ENCODE results near the gene ZXDC. TPM values are rescaled to one million over a fixed set of nuclear protein-coding genes. Genes with fewer than 3 reads are reported as not detected.

ZXDC gene
- total and polyA plus RNA-seq, 2 donors (not counting 1 experiment from before 2014, with no cell fraction given): 38.9 to 70.9 TPM

GRCh38 chr3:126446791-126447190 lies 28.9 kb downstream of the ZXDC start:
- no peaks in the 10 kb centered on the region for H3K27me3 ChIP-seq (replicated peaks in 1 of 4; ENCODE audit: control extremely low read depth in 1 of 4, control insufficient read depth in 3 of 4, insufficient read depth in 4 of 4, low read length in 3 of 4)
- WGBS (ENCODE audit: insufficient coverage): 100% methylated on average over 1 of the region's 2 CpGs
- peaks cover 0 to 41% of the 10 kb centered on the region in 2 experiments for H3K36me3 ChIP-seq (replicated peaks in 1 of 2; ENCODE audit: control extremely low read depth in 1 of 2, control insufficient read depth in 1 of 2, extremely low read depth in 1 of 2, insufficient read depth in 2 of 2, low read length in 1 of 2)
- H3K9me3 ChIP-seq (ENCODE audit: control extremely low read depth in 1 of 3, control insufficient read depth in 2 of 3, insufficient read depth in 1 of 3, low read length in 2 of 3): no peaks in the 10 kb centered on the region
- no peaks in the 10 kb centered on the region for H3K4me1 ChIP-seq (ENCODE audit: control insufficient read depth in 2 of 2, insufficient read depth in 2 of 2, low read length in 2 of 2)
- Mint-ChIP-seq H3K27ac (no peak overlapping the region), H3K4me3 (no peak overlapping the region), H3K27me3 (no peaks in the 10 kb centered on the region), H3K4me1 (no peaks in the 10 kb centered on the region), H3K9me3 (ENCODE audit: insufficient read depth) (no peaks in the 10 kb centered on the region)
- no peak overlapping the region for H3K27ac ChIP-seq (ENCODE audit: low read length in 2 of 2)
- ATAC-seq (ENCODE audit: low read depth) (no peak), DNase-seq (no peak)
- ChIA-PET POLR2A (no interaction called here), CTCF (no interaction called here)
- no peak for TF ChIP-seq EZH2 (IDR thresholded peaks at IDR 0.05; ENCODE audit: borderline replicate concordance, insufficient read depth, low read depth, low read length, poor library complexity, severe bottlenecking)
- TF ChIP-seq CTCF (IDR thresholded peaks at IDR 0.05): no peak
- no peaks in the 10 kb centered on the region for H3K79me2 ChIP-seq (ENCODE audit: control insufficient read depth, insufficient read depth, low read length)
- H3K9ac ChIP-seq (ENCODE audit: low read length): no peak overlapping the region
- intact Hi-C loops (cut with micrococcal nuclease): no loop called here
- no peak overlapping the region for H3K4me3 ChIP-seq (ENCODE audit: control extremely low read depth in 1 of 5, extremely low read depth in 1 of 5, insufficient read depth in 1 of 5, low read depth in 2 of 5, low read length in 4 of 5)
- H4K20me1 ChIP-seq (ENCODE audit: control insufficient read depth, insufficient read depth, low read length, poor library complexity, severe bottlenecking): peaks cover 22% of the 10 kb centered on the region
- no peak overlapping the region for H2AFZ ChIP-seq (ENCODE audit: insufficient read depth, low read depth, low read length, poor library complexity, severe bottlenecking)
- H3K4me2 ChIP-seq (replicated peaks; ENCODE audit: low read depth, low read length, poor library complexity, severe bottlenecking): no peak overlapping the region

- no peak for ATAC-seq (ENCODE audit: low read depth)
- peaks cover 0 to 41% of the 10 kb centered on the region in 2 experiments for H3K36me3 ChIP-seq (replicated peaks in 1 of 2; ENCODE audit: control extremely low read depth in 1 of 2, control insufficient read depth in 1 of 2, extremely low read depth in 1 of 2, insufficient read depth in 2 of 2, low read length in 1 of 2)
- H3K4me1 ChIP-seq (ENCODE audit: control insufficient read depth in 2 of 2, insufficient read depth in 2 of 2, low read length in 2 of 2): no peaks in the 10 kb centered on the region
- no peak overlapping the region for H3K4me2 ChIP-seq (replicated peaks; ENCODE audit: low read depth, low read length, poor library complexity, severe bottlenecking)
- POLR2A ChIA-PET: no interaction called here
- H3K4me3 ChIP-seq (ENCODE audit: control extremely low read depth in 1 of 5, extremely low read depth in 1 of 5, insufficient read depth in 1 of 5, low read depth in 2 of 5, low read length in 4 of 5): no peak overlapping the region
- no peaks in the 10 kb centered on the region for H3K79me2 ChIP-seq (ENCODE audit: control insufficient read depth, insufficient read depth, low read length)
- CTCF ChIA-PET: no interaction called here
- Mint-ChIP-seq H3K27ac (no peak overlapping the region), H3K27me3 (no peaks in the 10 kb centered on the region), H3K4me3 (no peak overlapping the region), H3K9me3 (ENCODE audit: insufficient read depth) (no peaks in the 10 kb centered on the region), H3K4me1 (no peaks in the 10 kb centered on the region)
- no peak for TF ChIP-seq CTCF (IDR thresholded peaks at IDR 0.05)
- no peak for TF ChIP-seq EZH2 (IDR thresholded peaks at IDR 0.05; ENCODE audit: borderline replicate concordance, insufficient read depth, low read depth, low read length, poor library complexity, severe bottlenecking)
- intact Hi-C loops (cut with micrococcal nuclease): no loop called here
- no peaks in the 10 kb centered on the region for H3K27me3 ChIP-seq (replicated peaks in 1 of 4; ENCODE audit: control extremely low read depth in 1 of 4, control insufficient read depth in 3 of 4, insufficient read depth in 4 of 4, low read length in 3 of 4)
- H2AFZ ChIP-seq (ENCODE audit: insufficient read depth, low read depth, low read length, poor library complexity, severe bottlenecking): no peak overlapping the region
- H3K9me3 ChIP-seq (ENCODE audit: control extremely low read depth in 1 of 3, control insufficient read depth in 2 of 3, insufficient read depth in 1 of 3, low read length in 2 of 3): no peaks in the 10 kb centered on the region
- no peak for DNase-seq
- WGBS (ENCODE audit: insufficient coverage): 96% methylated on average over 7 of the region's 8 CpGs
- no peak overlapping the region for H3K27ac ChIP-seq (ENCODE audit: low read length in 2 of 2)
- H3K9ac ChIP-seq (ENCODE audit: low read length): no peak overlapping the region
- H4K20me1 ChIP-seq (ENCODE audit: control insufficient read depth, insufficient read depth, low read length, poor library complexity, severe bottlenecking): peaks cover 19% of the 10 kb centered on the region
Measured at GRCh38 chr3:126446301-126446700, 29.4 kb downstream of the ZXDC start.
